Subcutaneous adipose tissue (tissue), 4 donors: ENCODE results near the gene MPP3. TPM values are rescaled to one million over a fixed set of nuclear protein-coding genes. Genes with fewer than 3 reads are reported as not detected.

Experiments
- total RNA-seq, 4 donors: library from RNA; depleted of rRNA; stranded (reverse); fragments of >200 nt; gene quantifications; one replicate each; pipeline ENCODE4 v1.1.0, GENCODE V29; 2016
- TF ChIP-seq, protein P1 (sequence below): fragments of 450-650 bp; IDR thresholded peaks from one replicate; pipeline ENCODE4 v1.5.1; 2016; ENCODE audit warnings: low read depth, mild to moderate bottlenecking, control low read depth, antibody characterized with exemption, moderate library complexity

MPP3 gene
- total RNA-seq, 4 donors from 2014 or later, result 9.0 to 122 (median 25.2) TPM

DNA sequence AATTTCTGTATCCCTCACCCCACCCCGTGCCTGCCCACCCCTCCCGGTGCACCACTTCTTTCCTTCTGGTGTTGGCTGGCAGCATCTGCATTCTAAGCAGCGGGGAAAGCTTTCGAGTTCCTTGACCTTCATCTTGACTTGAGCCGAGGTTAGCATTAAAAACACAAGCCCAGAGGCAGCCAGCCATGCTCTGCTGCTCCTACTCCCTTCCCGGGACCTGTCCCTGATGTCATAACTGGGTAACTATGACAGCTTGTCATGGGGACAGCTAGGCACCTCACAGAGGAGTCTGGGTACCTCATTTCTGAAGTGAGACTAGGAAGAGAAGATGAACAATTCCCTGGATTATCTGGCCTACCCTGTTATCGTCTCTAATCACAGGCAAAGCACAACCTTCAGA lies 52.8 kb downstream of the MPP3 start, which contains the start of gene CFAP97D1:
CFAP97D1 (plus strand) TSS at position 301 of the 400 bp plus-strand sequence; CDS start at position 329, 28 bp downstream.
- TF ChIP-seq, protein P1, sequence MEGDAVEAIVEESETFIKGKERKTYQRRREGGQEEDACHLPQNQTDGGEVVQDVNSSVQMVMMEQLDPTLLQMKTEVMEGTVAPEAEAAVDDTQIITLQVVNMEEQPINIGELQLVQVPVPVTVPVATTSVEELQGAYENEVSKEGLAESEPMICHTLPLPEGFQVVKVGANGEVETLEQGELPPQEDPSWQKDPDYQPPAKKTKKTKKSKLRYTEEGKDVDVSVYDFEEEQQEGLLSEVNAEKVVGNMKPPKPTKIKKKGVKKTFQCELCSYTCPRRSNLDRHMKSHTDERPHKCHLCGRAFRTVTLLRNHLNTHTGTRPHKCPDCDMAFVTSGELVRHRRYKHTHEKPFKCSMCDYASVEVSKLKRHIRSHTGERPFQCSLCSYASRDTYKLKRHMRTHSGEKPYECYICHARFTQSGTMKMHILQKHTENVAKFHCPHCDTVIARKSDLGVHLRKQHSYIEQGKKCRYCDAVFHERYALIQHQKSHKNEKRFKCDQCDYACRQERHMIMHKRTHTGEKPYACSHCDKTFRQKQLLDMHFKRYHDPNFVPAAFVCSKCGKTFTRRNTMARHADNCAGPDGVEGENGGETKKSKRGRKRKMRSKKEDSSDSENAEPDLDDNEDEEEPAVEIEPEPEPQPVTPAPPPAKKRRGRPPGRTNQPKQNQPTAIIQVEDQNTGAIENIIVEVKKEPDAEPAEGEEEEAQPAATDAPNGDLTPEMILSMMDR, result no peak

DNA sequence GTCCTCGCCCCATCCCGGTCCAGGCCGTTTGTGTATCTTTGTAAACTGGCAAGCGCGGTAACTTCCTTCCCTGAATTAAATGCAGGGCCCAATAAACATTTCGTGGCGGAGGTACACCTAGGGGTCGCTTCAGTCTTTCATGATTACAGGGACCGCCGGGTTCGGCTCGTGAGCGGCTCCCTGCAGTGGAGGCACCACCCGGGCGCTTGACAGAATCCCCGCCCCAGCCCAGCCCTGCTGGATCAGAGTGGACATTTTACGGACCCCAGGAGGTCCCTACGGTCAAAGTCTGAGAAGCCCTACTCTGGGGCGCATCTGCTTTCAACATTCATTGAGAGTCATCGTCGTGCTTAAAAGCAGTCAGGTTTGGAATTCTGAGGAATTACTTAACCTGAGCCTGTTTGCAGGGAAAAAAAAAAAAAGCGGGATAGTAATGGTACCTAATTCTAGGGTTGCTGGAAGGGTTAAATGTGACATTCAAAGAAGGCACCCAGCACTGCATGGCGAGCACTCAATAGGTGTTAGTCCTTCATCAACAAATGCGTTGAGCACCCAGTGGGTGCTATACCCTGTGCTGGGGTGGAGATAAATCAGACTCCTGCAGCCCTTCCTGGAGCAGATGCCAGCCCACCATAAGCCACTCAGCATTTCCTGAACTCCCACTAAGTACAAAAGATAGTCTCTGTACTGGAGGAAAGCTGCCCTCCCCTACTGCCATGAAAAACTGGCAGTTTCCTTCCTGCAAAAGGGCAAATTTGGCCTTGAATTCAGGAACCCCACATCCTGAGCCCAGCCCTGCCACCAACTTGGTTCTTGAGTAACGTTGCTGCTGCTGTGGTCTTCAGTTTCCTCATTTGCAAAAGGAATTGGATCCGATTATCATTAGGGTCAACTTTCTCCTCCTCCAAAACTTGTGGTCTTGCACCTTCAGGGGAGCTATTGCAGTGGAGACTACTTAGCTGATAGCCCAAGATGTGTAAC lies 53.5 kb downstream of the MPP3 start:
- TF ChIP-seq, protein P1, result no peak

DNA sequence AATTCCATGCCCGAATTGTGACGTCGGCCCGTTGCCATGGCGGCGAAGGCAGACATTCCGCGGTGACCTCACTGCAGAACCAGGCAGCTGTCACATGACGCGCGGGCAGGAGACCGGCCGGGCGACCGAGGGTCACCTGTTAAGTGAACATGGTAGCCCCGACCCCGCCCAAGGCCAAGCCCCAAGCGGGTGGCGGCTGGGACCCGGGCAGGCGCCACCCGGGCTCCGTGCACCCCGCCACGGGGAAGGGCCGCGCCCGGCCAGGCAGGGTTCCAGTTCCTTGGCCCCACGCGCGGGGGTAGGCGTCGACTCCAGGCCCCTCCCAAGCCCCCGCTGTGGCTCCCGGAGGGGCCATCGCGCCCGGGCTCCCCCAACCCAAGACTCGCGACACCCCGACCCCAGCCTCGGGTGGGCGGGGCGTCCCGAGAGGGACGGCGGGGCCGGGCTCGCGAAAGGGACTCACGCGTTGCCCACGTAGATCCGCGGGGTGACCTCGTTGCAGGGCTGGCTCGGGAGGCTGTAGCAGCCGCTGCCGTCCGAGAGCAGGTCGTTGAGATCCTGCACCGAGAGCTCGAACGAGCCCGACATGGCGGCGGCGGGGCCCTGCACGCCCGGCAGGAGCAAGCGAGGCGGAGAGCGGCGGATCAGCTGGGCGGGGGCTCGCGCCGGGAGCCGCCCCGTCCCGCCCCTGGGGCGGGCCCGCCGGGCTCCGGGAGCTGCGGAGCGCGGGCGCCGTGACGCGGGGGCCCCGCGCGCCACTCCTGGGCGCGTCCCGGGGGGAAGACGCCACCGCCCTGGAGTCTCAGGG lies 54.4 kb downstream of the MPP3 start, which contains the start of gene DUSP3:
DUSP3 (minus strand) TSS at position 641 of the 808 bp plus-strand sequence; CDS start at position 588, 53 bp downstream.
- TF ChIP-seq, protein P1, result no peak

DNA sequence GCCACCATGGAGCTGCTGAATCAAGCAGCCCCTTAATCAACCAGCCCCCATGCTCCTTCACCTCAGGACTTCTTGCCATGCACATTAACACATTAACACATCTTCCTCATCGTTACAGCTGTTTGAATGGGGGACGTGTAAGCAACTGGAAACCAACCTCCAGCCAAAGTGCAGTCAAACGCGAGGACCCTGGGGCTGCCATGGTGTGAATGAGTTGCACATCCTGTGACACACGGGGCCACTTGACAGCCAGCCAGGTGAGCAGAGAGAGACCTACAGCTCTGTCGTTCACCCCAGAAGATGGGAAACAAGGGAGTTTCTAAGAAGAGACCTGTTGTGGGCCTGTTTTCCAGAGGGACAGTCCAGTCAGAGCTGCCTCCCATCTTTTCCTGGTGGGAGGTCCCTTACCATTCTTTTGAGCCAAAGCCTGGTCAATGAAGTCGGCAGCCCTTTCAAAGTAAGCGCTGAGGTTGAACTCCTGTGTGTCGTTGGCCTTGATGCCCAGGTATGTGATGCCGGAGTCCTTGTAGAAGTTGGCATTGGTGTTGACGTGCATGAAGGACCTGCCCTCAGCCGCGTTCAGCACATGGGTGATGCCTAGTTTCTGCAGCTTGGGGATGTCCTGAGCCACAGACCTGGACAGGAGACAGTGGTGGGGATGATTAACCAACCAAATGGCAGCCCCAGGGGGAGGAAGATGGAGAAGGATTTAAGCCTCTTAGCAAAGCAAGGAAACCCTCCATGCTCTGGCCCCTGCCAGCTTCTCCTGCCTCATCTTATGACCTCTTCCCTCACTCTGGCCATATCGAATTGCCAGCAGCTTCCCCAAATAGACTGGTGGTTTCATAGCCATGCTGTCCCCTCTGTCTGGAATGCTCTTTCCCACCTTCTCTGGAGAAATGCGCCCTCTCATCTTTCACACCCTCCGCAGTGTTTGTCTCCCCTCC lies 58.4 kb downstream of the MPP3 start:
- TF ChIP-seq, protein P1, result no peak

DNA sequence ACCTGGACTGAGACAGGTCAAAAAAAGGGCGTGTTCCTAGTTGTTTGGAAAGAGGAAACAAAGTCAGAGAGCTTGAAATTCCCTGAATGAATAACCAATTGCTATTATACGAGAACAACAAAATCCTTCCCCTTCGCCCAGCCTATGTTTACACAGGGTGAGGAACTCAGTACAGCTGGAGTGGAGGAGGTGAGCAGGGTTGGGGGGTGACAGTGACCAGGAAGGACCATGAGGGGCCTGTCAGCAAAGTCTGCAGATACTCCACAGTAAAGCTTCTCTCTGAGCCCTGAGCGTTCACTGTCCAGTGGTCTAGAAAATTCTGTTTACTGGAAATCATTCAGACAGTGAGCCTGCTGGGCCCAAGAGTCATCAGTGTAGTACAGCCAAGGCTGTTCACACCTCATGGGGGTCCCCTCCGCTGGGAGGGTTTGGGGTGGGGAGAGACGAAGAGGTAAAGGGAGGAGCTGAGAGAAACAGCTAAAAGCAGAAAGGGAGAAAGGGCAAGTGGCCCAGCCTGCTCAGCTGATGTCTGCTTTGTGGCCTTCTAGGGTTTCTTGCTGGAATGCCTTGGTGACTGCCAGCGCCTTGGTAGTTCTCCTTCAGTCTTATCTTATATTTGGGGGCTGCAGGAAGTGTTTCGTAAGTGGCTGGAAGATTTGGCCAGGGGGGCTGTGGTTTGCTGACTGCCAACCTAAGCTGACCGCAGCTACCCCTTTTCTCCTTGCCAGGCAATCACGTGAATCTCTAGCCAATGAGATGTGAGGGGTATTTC lies 59.9 kb downstream of the MPP3 start:
- TF ChIP-seq, protein P1, result no peak

DNA sequence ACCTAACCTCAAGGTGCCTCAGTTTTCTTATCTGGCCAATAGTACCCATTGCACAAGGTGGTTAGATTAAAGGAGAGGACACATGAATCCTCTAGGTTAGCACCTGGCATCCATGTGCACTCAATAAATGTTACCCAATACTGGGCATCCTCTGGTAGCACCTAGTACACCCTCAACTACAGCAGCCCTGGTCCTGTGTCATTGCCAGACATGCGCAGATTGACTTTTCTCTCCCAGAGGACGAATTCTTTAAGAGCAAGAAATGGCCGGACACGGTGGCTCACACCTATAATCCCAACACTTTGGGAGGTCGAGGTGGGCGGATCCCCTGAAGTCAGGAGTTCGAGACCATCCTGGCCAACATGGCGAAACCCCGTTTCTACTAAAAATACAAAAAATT lies 61.5 kb downstream of the MPP3 start:
- TF ChIP-seq, protein P1, result no peak
